Dermis blood vessel endothelial cell (primary cell): ENCODE results near the gene L2HGDH. TPM values are rescaled to one million over a fixed set of nuclear protein-coding genes. Genes with fewer than 3 reads are reported as not detected.
"Not testable (repeated sequence)": the region's sequence is repeated elsewhere in the genome, so short reads cannot be mapped to it uniquely, and the experiment has no call there.

Source experiments
- DNase-seq: peaks from one replicate; pipeline ENCODE4 v3.0.0; 2010
- total RNA-seq: library from RNA; depleted of rRNA; stranded (reverse); fragments of >200 nt; gene quantifications from 2 replicates; pipeline ENCODE4 v1.2.3, GENCODE V29; 2014

Gene L2HGDH
- total RNA-seq = 4.4 and 10.7 TPM in 2 replicates

- DNase-seq = peak; percentile 95
Measured at GRCh38 chr14:50311972-50312733, at the start of gene L2HGDH, which contains the start of gene DMAC2L. Gene L2HGDH, minus strand, starts transcription at chr14:50312229. Its CDS starts 79 bp downstream, at chr14:50312150. Gene DMAC2L, plus strand, starts transcription at chr14:50312324. Its CDS starts 9,164 bp downstream, at chr14:50321488.

- no peak for DNase-seq
Measured at GRCh38 chr14:50360851-50361250, 48.8 kb upstream of the L2HGDH start.

DNA sequence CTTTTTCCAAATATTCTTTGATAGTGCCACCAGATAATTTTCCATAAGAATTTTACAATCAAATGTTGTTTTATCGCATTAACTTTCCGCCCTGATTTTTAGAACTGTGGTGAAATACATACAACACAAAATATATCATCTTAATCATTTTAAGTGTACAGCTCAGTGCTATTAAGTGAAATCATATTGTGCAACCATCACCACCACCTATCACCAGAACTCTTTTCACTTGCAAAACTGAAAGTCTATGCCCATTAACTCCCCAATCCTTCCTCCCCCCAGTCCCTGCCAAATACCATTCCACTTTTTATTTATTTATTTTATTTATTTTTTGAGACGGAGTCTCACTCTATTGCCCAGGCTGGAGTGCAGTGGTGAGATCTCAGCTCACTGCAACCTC, 48.1 kb upstream of the L2HGDH start:
- no peak for DNase-seq

GRCh38 chr14:50359631-50360030, 47.6 kb upstream of the L2HGDH start:
- no peak for DNase-seq

- DNase-seq = no peak
Measured at GRCh38 chr14:50357753-50358395, 45.8 kb upstream of the L2HGDH start.

DNA sequence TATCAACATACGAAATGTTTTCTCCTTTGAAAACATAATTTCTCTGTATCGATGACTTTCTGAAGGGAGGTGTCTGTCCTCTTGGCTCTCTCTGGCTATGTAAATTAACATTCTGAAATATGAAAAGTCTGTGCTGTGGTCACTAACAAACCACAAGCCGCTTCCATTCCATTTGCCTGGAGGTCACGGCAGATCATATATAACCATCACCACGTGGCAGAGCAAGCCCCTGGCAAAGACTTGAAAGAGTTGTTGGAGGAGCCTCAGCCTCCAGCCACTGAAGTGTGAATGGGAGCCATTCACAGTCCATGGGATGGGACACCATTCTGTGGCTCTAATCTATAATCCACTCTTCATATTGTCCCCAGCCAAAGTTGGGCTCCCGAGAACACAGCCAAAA, 45.1 kb upstream of the L2HGDH start:
- DNase-seq = no peak

DNA sequence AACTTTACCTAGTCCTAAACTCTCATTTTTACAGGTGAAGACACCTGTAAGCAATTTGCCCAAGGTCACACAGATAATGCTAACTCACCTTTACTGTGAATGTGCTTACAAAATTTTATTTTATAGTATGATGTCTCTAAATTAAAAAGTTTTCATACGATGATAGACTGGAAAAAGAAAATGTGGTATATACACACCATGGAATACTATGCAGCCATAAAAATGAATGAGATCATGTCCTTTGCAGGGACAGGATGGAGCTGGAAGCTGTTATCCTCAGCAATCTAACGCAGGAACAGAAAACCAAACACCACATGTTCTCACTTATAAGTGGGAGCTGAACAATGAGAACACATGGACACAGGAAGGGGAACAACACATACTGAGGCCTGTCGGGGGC, 44.3 kb upstream of the L2HGDH start:
- not testable (repeated sequence) for DNase-seq

DNA sequence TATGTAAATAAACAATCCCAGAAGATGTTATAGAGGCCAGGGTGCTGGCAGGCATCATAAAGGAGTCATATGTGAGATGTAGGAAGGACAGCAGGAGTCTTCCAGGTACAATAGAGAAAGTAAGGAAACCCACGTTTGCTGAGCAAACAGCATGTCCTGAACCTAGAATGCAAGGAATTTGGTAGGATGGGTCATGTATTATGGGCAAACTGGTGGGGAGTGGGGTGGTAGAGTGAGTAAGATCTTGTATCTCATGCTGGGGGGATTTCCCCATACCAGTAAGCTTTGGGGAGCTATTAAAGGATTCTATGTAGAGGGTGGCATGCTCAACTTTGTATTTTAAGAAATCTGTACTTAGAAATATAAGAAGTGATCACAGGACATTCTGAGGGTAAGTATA, 43.7 kb upstream of the L2HGDH start:
- no peak for DNase-seq

DNA sequence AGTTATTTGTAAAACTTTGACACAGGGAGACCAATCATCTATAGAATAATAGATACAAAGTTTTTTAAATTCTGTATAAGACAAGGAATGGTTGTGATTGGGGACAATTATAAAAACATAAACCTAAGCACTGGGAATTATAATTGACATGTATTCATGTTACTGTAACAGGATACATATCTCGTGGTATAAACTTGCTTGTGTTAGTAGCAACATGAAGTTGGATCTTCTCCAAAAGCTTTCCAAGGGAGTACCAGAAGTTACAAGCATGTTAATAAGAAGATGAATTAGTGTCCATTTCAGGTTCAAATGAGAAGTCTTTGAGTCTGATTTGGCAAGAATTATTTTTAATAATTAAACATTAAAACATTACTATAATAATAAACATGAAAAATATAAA, 42.5 kb upstream of the L2HGDH start:
- no peak for DNase-seq

GRCh38 chr14:50353126-50353525, 41.1 kb upstream of the L2HGDH start:
- DNase-seq = no peak

DNA sequence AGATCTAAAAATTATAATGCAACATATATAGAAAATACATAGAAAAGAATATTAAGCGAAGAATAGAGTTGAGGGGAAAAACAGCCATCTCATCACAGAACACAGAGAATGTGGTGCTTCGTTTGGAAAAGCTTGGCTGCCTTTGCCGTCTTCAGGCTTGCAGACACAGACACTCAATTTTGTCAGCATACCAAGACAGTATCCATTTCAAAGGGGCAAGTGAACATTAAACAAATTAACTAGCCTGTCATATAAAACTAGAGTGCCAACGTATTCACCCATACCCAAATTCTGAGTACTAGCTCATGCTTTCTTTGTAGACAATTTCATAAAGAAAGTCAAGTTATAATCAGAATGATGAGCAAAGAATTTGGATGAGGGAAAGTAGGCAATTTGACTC, 40.6 kb upstream of the L2HGDH start:
- no peak for DNase-seq

DNA sequence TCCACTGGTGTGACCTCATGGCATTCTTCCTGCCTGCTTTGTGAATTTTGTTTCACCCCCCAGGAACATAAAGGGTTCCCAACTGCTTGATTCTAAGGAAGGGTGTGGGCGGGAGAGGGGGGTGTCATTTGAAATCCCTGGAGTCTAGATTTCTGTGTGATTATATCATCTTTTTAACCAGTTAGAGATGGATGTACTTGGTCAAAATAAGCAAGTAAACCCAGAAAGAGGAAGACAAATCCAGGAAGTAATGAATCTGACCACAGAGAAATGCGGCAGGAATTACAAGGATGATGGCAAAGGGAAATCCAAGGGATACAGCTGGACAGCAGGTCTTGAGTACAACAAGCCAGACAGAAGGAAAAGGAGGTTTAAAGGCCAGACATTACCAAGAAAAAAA, 38.9 kb upstream of the L2HGDH start:
- DNase-seq = peak; percentile 74

DNA sequence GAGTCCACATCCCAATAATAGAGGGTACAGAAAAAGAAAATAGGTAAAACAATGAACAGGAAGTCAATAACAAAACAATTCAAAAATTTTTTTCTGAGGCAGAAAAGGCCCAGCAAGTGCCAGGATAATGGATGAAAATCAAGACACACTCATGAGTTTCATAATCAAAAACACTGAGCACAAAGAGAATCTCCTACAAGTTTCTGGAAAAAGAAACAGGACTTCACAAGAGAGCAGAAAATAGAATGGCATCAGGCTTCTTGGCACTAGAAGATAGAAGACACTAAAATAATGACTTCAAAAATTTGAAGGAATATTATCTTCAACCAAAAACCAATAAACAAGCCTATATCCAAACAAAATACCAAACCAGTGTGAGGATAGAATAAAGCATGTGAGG, 36.9 kb upstream of the L2HGDH start:
- DNase-seq = no peak

GRCh38 chr14:50347521-50347920, 35.5 kb upstream of the L2HGDH start:
- peak; percentile 57 for DNase-seq

- peak; percentile 33 for DNase-seq
Measured at GRCh38 chr14:50345846-50346422, 33.9 kb upstream of the L2HGDH start.

DNA sequence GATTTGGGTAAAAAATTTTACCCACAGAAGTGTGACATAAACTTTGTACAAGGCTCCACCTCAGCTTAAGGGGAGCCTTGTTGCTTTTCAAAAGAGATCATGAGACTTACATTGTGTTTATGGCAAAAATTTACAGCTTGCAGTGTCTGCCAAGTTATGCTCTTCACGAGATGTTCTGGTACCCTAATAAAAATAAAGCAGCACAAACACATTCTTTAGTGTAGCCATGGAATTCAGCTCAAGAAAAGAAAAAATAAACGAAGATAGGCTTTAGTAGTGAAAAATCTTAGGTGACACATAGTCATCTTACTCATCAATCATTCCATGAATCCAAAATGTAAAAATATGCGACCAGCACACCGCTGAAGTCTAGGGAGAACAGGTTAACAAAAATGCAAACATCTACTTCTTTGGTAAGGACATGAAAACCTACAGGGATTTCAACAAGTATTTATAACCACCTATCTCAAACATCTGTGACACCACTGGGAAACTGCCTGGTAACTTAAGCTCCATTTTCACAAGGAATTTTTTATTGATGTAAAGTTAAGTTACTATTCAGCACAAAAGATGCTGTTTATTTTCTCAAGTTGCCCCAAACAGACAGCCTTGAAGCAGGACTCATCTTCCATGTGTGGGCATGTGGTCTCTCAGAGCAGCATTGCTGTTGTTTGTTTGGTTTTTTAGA, 33.0 kb upstream of the L2HGDH start:
- DNase-seq = no peak

DNA sequence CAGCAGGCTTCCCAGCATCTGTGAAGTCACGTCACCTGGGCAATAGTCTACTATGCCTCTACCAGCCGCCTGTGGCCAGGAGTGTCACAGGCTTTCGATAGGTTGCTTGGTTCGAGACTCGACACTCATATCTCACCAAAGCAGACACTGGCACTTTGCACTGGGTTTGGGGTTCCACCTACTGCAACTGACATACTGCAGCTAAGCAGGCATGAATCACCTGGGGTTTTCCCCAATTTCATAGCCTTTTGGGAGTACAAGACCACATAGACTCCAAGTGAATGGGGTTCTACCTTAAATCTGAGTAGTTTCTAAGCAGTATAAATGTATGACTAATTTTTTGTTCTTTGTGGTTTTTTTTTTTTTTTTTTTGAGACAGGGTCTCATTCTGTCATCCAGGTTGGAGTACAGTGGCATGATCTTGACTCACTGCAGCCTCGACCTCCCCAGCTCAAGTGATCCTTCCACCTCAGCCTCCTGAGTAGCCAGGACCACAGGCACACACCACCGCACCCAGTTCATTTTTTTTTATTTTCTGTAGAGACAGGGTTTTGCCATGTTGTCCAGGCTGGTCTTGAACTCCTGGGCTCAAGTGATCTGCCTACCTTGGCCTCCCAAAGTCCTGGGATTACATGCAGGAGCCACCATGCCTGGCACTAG, 32.2 kb upstream of the L2HGDH start:
- DNase-seq = no peak

DNA sequence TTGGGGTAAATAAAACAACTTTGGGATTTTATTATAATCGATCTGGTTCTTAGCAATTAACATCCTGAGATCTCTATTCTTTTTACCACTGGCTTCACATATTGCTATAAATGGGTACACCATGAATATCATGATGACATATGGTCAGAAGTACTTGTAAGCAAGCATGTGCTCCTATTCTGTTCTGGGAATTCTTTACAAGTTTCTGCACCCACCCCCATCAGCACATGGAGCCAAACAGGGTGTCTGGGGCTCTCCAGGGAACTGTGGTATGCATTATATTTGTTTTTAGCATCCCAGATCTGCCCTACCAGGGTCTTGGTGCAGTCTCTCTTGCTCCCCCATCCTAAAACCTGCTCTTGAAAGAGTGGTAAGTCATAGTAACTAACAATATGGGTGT, 31.4 kb upstream of the L2HGDH start:
- DNase-seq = no peak

GRCh38 chr14:50342221-50343078, 30.4 kb upstream of the L2HGDH start:
- DNase-seq = peak; percentile 76

DNA sequence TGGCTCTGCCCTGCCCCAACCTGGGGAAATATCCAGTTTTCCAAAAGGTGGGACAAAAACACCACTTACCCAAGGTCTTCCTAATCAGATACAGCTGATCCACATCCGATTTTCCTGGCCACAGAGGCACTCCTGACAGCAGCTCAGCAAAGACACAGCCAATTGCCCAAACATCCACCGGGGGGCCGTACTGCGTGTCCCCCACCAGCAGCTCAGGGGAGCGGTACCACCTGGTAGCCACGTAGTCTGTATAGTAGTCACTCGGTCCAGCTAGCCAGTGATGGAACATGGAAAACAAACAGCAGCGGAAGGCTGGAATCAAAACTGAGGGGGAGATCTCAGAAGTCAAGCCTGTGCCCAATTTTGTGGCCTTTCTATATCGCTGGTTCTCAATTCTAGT, 28.9 kb upstream of the L2HGDH start:
- DNase-seq = no peak

- DNase-seq = no peak
Measured at GRCh38 chr14:50340045-50340444, 28.0 kb upstream of the L2HGDH start.
